Measurements from ENCODE around the gene MEIS1. TPM values are rescaled to one million over a fixed set of nuclear protein-coding genes. Genes with fewer than 3 reads are reported as not detected.
A peak's percentile ranks its signal among the peaks of the same experiment; 100 is the strongest.

The MEIS1 gene
- total and polyA plus RNA-seq, 2 donors (not counting 3 experiments of a cell fraction or from before 2014, with no cell fraction given), result 10.0 to 26.5 TPM

DNA sequence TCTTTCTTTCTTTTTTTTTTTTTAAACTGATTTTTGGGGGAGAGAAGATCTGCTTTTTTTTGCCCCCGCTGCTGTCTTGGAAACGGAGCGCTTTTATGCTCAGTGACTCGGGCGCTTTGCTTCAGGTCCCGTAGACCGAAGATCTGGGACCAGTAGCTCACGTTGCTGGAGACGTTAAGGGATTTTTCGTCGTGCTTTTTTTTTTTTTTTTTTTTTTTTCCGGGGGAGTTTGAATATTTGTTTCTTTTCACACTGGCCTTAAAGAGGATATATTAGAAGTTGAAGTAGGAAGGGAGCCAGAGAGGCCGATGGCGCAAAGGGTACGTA is 587 bp downstream of the MEIS1 start:
- peaks cover 0 to 4% of the 10 kb centered on the region in 2 experiments for H3K27me3 ChIP-seq (ENCODE audit: control insufficient read depth in 2 of 2, insufficient read depth in 2 of 2, low read length in 2 of 2)
- H3K4me3 ChIP-seq (replicated peaks in 1 of 3; ENCODE audit: insufficient read depth in 1 of 3, low read depth in 1 of 3, low read length in 3 of 3), result peak overlapping the region; percentile 64 to 97 (median 97)
- no TSS peak for BruUV-seq (replicated peaks)
- ChIA-PET CTCF (interaction anchor here (0.6 to 6.3 kb wide), 12 partner anchors 10 to 1596 kb away, joined by 3 to 107 read pairs (median 4); no protein-coding TSS in a partner anchor), POLR2A (interaction anchor here (0.6 to 0.7 kb wide), 2 partner anchors 38 to 115 kb away, joined by 3 to 5 read pairs; no protein-coding TSS in a partner anchor)
- H3K4me2 ChIP-seq (ENCODE audit: insufficient read depth, low read length), result peak overlapping the region; percentile 74
- FAIRE-seq, result no peak
- dilution Hi-C loops (cut with MboI; ENCODE audit: extremely low pct_ligation_motif_present, low sequenced_read_pairs) (no loop called here), intact Hi-C loops (cut with micrococcal nuclease) (loop anchor here (1.0 to 10.0 kb wide), 9 partner anchors 46 to 1481 kb away; partner anchors contain the start of gene SPRED2)
- no peaks in the 10 kb centered on the region for H3K36me3 ChIP-seq (ENCODE audit: control insufficient read depth in 2 of 2, extremely low read depth in 1 of 2, insufficient read depth in 2 of 2, low read length in 2 of 2)
- H3K79me2 ChIP-seq (ENCODE audit: control insufficient read depth, insufficient read depth, low read length), result peaks cover 8% of the 10 kb centered on the region
- no peaks in the 10 kb centered on the region for H4K20me1 ChIP-seq (replicated peaks; ENCODE audit: control insufficient read depth, extremely low read depth, insufficient read depth, low read length)
- no peaks in the 10 kb centered on the region for H3K9me3 ChIP-seq (replicated peaks; ENCODE audit: control insufficient read depth, insufficient read depth, low read length)
- H3K9ac ChIP-seq (replicated peaks; ENCODE audit: extremely low read depth, insufficient read depth, low read length), result peak overlapping the region; percentile 94
- H3K4me1 ChIP-seq (ENCODE audit: control insufficient read depth, extremely low read depth, insufficient read depth, low read length), result peaks cover 25% of the 10 kb centered on the region
- H2AFZ ChIP-seq (ENCODE audit: low read depth, low read length), result peak overlapping the region; percentile 74
- DNase-seq (ENCODE audit: low read depth, low spot score), result peak; percentile 58
- no peaks in the 10 kb centered on the region for H3K9me1 ChIP-seq (replicated peaks; ENCODE audit: control insufficient read depth, extremely low read depth, insufficient read depth, low read length)
- peak overlapping the region; percentile 87 for H3K27ac ChIP-seq (ENCODE audit: insufficient read depth, low read depth, low read length)
- TF ChIP-seq JUN (IDR thresholded peaks at IDR 0.05; ENCODE audit: borderline replicate concordance, insufficient read depth, insufficient read length, low read depth) (no peak), EZH2 (IDR thresholded peaks at IDR 0.05; ENCODE audit: borderline replicate concordance, low read depth, low read length, severe bottlenecking) (no peak), POLR2AphosphoS5 (IDR thresholded peaks at IDR 0.05; ENCODE audit: insufficient read depth, low read depth, low read length) (no peak), MYC (IDR thresholded peaks at IDR 0.05; ENCODE audit: low read depth, low read length) (no peak), POLR2A (IDR thresholded peaks at IDR 0.05; ENCODE audit: low read depth, low read length) (no peak), GATA2 (IDR thresholded peaks at IDR 0.05; ENCODE audit: insufficient read depth, insufficient read length, low read depth, low read length) (no peak)
- TF ChIP-seq, protein P1, sequence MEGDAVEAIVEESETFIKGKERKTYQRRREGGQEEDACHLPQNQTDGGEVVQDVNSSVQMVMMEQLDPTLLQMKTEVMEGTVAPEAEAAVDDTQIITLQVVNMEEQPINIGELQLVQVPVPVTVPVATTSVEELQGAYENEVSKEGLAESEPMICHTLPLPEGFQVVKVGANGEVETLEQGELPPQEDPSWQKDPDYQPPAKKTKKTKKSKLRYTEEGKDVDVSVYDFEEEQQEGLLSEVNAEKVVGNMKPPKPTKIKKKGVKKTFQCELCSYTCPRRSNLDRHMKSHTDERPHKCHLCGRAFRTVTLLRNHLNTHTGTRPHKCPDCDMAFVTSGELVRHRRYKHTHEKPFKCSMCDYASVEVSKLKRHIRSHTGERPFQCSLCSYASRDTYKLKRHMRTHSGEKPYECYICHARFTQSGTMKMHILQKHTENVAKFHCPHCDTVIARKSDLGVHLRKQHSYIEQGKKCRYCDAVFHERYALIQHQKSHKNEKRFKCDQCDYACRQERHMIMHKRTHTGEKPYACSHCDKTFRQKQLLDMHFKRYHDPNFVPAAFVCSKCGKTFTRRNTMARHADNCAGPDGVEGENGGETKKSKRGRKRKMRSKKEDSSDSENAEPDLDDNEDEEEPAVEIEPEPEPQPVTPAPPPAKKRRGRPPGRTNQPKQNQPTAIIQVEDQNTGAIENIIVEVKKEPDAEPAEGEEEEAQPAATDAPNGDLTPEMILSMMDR (IDR thresholded peaks at IDR 0.05; ENCODE audit: extremely low read depth in 1 of 2, insufficient read depth in 1 of 2, low read depth in 1 of 2, low read length in 2 of 2), result no peak

Measured in endothelial cell of umbilical vein (primary cell).